ENCODE results near the gene ECE1. TPM values are rescaled to one million over a fixed set of nuclear protein-coding genes. Genes with fewer than 3 reads are reported as not detected.

ECE1 gene
- total and polyA plus RNA-seq, 2 of the 8 experiments (the other 6 are each of a cell fraction or from before 2014, with no cell fraction given): 21.4 to 36.8 TPM

DNA sequence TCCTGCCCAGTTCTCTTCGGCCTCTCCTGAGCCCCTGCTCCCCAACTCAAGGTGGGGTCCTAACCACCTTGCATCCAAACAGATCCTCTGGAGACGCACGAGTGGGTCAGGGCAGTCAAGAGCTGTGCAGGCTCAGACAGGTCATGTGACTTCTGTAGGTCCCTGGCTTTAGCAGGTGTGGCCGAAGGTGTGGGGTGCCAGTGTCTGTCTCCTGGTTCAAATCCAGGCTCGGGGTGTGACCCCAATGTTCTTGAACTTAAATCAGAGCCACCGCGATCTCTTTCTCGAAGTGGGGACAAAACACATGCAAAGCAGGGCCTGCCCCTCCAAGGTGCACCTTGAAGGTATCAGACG lies 27.4 kb upstream of the ECE1 start:
- no peak overlapping the region for H3K9ac ChIP-seq (replicated peaks in 1 of 4; ENCODE audit: extremely low read depth in 1 of 4, low read depth in 3 of 4, low read length in 3 of 4)
- H3K56ac ChIP-seq (replicated peaks; ENCODE audit: insufficient read length, low read depth, low read length): no peak overlapping the region
- 0 out of 2 replicates have a peak overlapping the region, but pooled peaks have one; percentile 69 for H2BK20ac ChIP-seq (ENCODE audit: low read length)
- H3K79me1 ChIP-seq (ENCODE audit: low read depth, low read length): peaks cover 12% of the 10 kb centered on the region
- no peak overlapping the region for H2BK15ac ChIP-seq (ENCODE audit: low read length)
- peaks cover 24 to 63% (median 33%) of the 10 kb centered on the region in 4 experiments for H3K4me1 ChIP-seq (replicated peaks in 1 of 4; ENCODE audit: control insufficient read depth in 3 of 4, insufficient read depth in 4 of 4, low read length in 3 of 4)
- H3K27me3 ChIP-seq (replicated peaks in 1 of 4; ENCODE audit: control insufficient read depth in 3 of 4, extremely low read depth in 1 of 4, insufficient read depth in 3 of 4, low read length in 3 of 4): no peaks in the 10 kb centered on the region; a peak in 1 of 7 replicates
- no peaks in the 10 kb centered on the region for H3K23me2 ChIP-seq (ENCODE audit: low read depth, low read length)
- H2BK120ac ChIP-seq (replicated peaks; ENCODE audit: low read depth, low read length): no peak overlapping the region
- H4K5ac ChIP-seq (ENCODE audit: insufficient read length, low read depth, low read length): no peak overlapping the region
- no peak overlapping the region for H3K23ac ChIP-seq (ENCODE audit: insufficient read length)
- no peak overlapping the region for H3K4ac ChIP-seq (replicated peaks; ENCODE audit: insufficient read length, low read depth, low read length)
- peaks cover 0 to 7% of the 10 kb centered on the region in 2 experiments; a peak in 1 of 4 replicates for H3K79me2 ChIP-seq (ENCODE audit: control insufficient read depth in 1 of 2, insufficient read depth in 2 of 2, low read length in 2 of 2)
- no peak overlapping the region for H2AFZ ChIP-seq (ENCODE audit: low read length)
- DNase-seq (ENCODE audit: low read depth in 1 of 2, low spot score in 2 of 2): no peak
- WGBS, 2 experiments (ENCODE audit: extremely low coverage in 1 of 2, insufficient coverage in 1 of 2, insufficient read length in 1 of 2, insufficient replicate concordance in 2 of 2, low coverage in 1 of 2, low lambda C conversion rate in 2 of 2, missing lambda C conversion rate in 1 of 2): 91% methylated on average over 9 of the region's 9 CpGs; no CpG with 5 or more reads in 1 of the 2 experiments
- CTCF ChIA-PET (ENCODE audit: partially characterized antibody): interaction anchor here (0.7 to 15.0 kb wide), 6 partner anchors 6 to 338 kb away, joined by 3 to 168 read pairs (median 39); no protein-coding TSS in a partner anchor
- H4K20me1 ChIP-seq (replicated peaks in 1 of 2; ENCODE audit: control insufficient read depth in 1 of 2, insufficient read depth in 2 of 2, low read length in 2 of 2): no peaks in the 10 kb centered on the region
- H2BK5ac ChIP-seq (ENCODE audit: low read depth, low read length): no peak overlapping the region; the same call in 1 of the 2 replicates
- no peak overlapping the region for H3K4me3 ChIP-seq (ENCODE audit: extremely low read depth in 1 of 4, insufficient read depth in 2 of 4, low read depth in 3 of 4, low read length in 4 of 4)
- H3K14ac ChIP-seq (ENCODE audit: insufficient read length): no peak overlapping the region
- no peak overlapping the region for H4K91ac ChIP-seq (replicated peaks; ENCODE audit: insufficient read length, low read length)
- no peaks in the 10 kb centered on the region for H3K9me3 ChIP-seq (ENCODE audit: insufficient read depth in 2 of 2, low read depth in 1 of 2, low read length in 1 of 2)
- H2BK12ac ChIP-seq (ENCODE audit: low read depth, low read length): peak overlapping the region; percentile 35; the same call in 1 of the 2 replicates
- no peaks in the 10 kb centered on the region for H3K36me3 ChIP-seq (ENCODE audit: control insufficient read depth in 2 of 4, insufficient read depth in 4 of 4, low read length in 3 of 4)
- H2AK5ac ChIP-seq (ENCODE audit: low read depth, low read length): 0 out of 2 replicates have a peak overlapping the region, but pooled peaks have one; percentile 94
- FAIRE-seq: no peak
- H4K8ac ChIP-seq (ENCODE audit: extremely low read depth, insufficient read depth, low read length): no peak overlapping the region; the same call in 1 of the 2 replicates
- H3K27ac ChIP-seq (ENCODE audit: low read depth, low read length): no peak overlapping the region
- POLR2A ChIA-PET (ENCODE audit: partially characterized antibody): interaction anchor here (1.3 to 1.9 kb wide), 2 partner anchors 9 to 56 kb away, joined by 4 to 5 read pairs; no protein-coding TSS in a partner anchor
- H3K4me2 ChIP-seq (ENCODE audit: insufficient read depth in 1 of 2, low read depth in 2 of 2, low read length in 2 of 2): no peak overlapping the region
- H3K18ac ChIP-seq (ENCODE audit: extremely low read depth, low read length): no peak overlapping the region
- TF ChIP-seq POLR2AphosphoS5 (IDR thresholded peaks at IDR 0.05; ENCODE audit: low read depth, low read length): no peak
